C4-2B (cell line): Measurements from ENCODE around the gene ELP1.

ENCODE experiments used
- ZFX ChIP-seq: fragments of 450-650 bp; IDR thresholded peaks from 2 replicates; pipeline ENCODE4 v1.6.1; 2017
- TF ChIP-seq, protein P1 (sequence below): fragments of 450-650 bp; conservative IDR thresholded peaks from 2 replicates; pipeline ENCODE4 v1.5.1; 2017; ENCODE audit warnings: mild to moderate bottlenecking

- TF ChIP-seq, protein P1, sequence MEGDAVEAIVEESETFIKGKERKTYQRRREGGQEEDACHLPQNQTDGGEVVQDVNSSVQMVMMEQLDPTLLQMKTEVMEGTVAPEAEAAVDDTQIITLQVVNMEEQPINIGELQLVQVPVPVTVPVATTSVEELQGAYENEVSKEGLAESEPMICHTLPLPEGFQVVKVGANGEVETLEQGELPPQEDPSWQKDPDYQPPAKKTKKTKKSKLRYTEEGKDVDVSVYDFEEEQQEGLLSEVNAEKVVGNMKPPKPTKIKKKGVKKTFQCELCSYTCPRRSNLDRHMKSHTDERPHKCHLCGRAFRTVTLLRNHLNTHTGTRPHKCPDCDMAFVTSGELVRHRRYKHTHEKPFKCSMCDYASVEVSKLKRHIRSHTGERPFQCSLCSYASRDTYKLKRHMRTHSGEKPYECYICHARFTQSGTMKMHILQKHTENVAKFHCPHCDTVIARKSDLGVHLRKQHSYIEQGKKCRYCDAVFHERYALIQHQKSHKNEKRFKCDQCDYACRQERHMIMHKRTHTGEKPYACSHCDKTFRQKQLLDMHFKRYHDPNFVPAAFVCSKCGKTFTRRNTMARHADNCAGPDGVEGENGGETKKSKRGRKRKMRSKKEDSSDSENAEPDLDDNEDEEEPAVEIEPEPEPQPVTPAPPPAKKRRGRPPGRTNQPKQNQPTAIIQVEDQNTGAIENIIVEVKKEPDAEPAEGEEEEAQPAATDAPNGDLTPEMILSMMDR, result no peak
- no peak for TF ChIP-seq ZFX
These were observed 33.7 kb downstream of the ELP1 start for GRCh38 chr9:108900176-108900575.
